NCI-H345 treated with DMSO at 0.1 percent for 48 hours (cell line): ENCODE measurements around the gene CHODL.

ENCODE experiments used
- DNase-seq: peaks from one replicate; lab custom pipeline; 2025; ENCODE audit not compliant: unreplicated experiment; lab: John Stamatoyannopoulos, UW

CHODL gene

GRCh38 chr21:18285379-18285778 lies 40.7 kb downstream of the CHODL start:
- no peak for DNase-seq

- DNase-seq: no peak
These were observed 45.2 kb downstream of the CHODL start for GRCh38 chr21:18289876-18290275.

GRCh38 chr21:18294100-18294499 lies 49.5 kb downstream of the CHODL start:
- no peak for DNase-seq

- DNase-seq: no peak
These were observed 53.6 kb downstream of the CHODL start for GRCh38 chr21:18298228-18298627.
